ENCODE data around the gene FFAR2.

DNA sequence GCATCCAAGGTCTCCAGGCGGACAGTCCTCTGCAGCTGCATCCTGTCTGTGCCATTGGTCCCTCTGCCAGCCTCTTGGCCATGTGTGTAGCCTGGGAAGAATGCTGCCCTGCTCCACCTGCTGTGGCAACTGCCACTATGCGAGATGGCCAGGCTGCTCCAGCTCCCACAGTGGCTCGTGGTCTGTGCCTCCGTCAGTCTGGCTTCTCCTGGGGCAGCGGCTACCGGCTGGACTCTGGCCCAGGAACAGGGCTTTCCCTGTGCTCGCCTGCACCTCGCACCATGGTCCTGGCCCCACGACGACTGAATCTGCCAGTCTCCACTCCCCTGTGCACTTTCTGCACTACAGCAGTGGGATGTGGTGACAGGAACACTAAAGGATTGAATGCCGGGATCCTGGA lies 26.7 kb upstream of the FFAR2 start:
- TF ChIP-seq, protein P1, sequence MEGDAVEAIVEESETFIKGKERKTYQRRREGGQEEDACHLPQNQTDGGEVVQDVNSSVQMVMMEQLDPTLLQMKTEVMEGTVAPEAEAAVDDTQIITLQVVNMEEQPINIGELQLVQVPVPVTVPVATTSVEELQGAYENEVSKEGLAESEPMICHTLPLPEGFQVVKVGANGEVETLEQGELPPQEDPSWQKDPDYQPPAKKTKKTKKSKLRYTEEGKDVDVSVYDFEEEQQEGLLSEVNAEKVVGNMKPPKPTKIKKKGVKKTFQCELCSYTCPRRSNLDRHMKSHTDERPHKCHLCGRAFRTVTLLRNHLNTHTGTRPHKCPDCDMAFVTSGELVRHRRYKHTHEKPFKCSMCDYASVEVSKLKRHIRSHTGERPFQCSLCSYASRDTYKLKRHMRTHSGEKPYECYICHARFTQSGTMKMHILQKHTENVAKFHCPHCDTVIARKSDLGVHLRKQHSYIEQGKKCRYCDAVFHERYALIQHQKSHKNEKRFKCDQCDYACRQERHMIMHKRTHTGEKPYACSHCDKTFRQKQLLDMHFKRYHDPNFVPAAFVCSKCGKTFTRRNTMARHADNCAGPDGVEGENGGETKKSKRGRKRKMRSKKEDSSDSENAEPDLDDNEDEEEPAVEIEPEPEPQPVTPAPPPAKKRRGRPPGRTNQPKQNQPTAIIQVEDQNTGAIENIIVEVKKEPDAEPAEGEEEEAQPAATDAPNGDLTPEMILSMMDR (IDR thresholded peaks at IDR 0.05) = no peak
- no peak for TF ChIP-seq POLR2A (IDR thresholded peaks at IDR 0.05)
